COR-L47 (cell line): Measurements from ENCODE around the gene CIPC.

Source experiments
- DNase-seq: peaks from one replicate; lab custom pipeline; 2025; lab: John Stamatoyannopoulos, UW

CIPC gene

GRCh38 chr14:77153802-77154201 is 55.7 kb downstream of the CIPC start:
- DNase-seq: no peak

GRCh38 chr14:77154421-77154820 is 56.4 kb downstream of the CIPC start:
- peak; percentile 73 for DNase-seq

- no peak for DNase-seq
Measured at GRCh38 chr14:77155083-77155482, 57.0 kb downstream of the CIPC start.

GRCh38 chr14:77157740-77158139 is 59.7 kb downstream of the CIPC start:
- DNase-seq: peak; percentile 36

- peak; percentile 90 for DNase-seq
Measured at GRCh38 chr14:77158175-77158881, 60.3 kb downstream of the CIPC start.

- DNase-seq: peak; percentile 59
Measured at GRCh38 chr14:77158882-77159255, 60.8 kb downstream of the CIPC start.

- no peak for DNase-seq
Measured at GRCh38 chr14:77161011-77161410, 63.0 kb downstream of the CIPC start.
